Measurements from ENCODE around the gene LRRC42. TPM values are rescaled to one million over a fixed set of nuclear protein-coding genes. Genes with fewer than 3 reads are reported as not detected.
"Not testable (repeated sequence)": the region's sequence is repeated elsewhere in the genome, so short reads cannot be mapped to it uniquely, and the experiment has no call there.

The LRRC42 gene
- total RNA-seq, 1 experiment from 2014 or later: 78.7 TPM

GRCh38 chr1:53992085-53992874, 46.1 kb downstream of the LRRC42 start:
- H3K4me2 ChIP-seq: no peak overlapping the region
- no peak overlapping the region for H3K27ac ChIP-seq
- TF ChIP-seq CTCF (conservative IDR thresholded peaks at IDR 0.05): peak; percentile 62
- TF ChIP-seq EZH2 (IDR thresholded peaks at IDR 0.05; ENCODE audit: low read depth): no peak
- no TSS peak for BruUV-seq (replicated peaks)
- no peaks in the 10 kb centered on the region for H3K27me3 ChIP-seq (ENCODE audit: insufficient read depth, low read depth)
- intact Hi-C loops (cut with micrococcal nuclease; ENCODE audit: unreplicated experiment): no loop called here
- H2AFZ ChIP-seq: no peak overlapping the region
- H3K36me3 ChIP-seq (ENCODE audit: low read depth): no peaks in the 10 kb centered on the region
- DNase-seq: peak in 1 of 2 experiments; percentile 22
- no peaks in the 10 kb centered on the region for H3K9me2 ChIP-seq (ENCODE audit: insufficient read depth)
- H3K4me1 ChIP-seq (replicated peaks; ENCODE audit: insufficient read depth): no peaks in the 10 kb centered on the region
- ChIA-PET POLR2A (ENCODE audit: unreplicated experiment) (no interaction called here), CTCF (interaction anchor here (0.6 to 1.0 kb wide), 5 partner anchors 50 to 318 kb away, joined by 3 to 7 read pairs (median 3); no protein-coding TSS in a partner anchor)
- no peaks in the 10 kb centered on the region for H4K20me1 ChIP-seq (ENCODE audit: insufficient read depth)
- H3K4me3 ChIP-seq: no peak overlapping the region
- H3K79me2 ChIP-seq (ENCODE audit: low read depth): no peaks in the 10 kb centered on the region
- no peaks in the 10 kb centered on the region for H3F3A ChIP-seq (ENCODE audit: insufficient read depth, low read depth)
- no peaks in the 10 kb centered on the region for H3K9me3 ChIP-seq (ENCODE audit: insufficient read depth, low read depth)

GRCh38 chr1:53994516-53994915, 48.4 kb downstream of the LRRC42 start:
- H3K9me3 ChIP-seq (ENCODE audit: insufficient read depth, low read depth); DNase-seq; H3K27ac ChIP-seq; H3K36me3 ChIP-seq (ENCODE audit: low read depth); POLR2A ChIA-PET (ENCODE audit: unreplicated experiment); H3K4me3 ChIP-seq; intact Hi-C loops (cut with micrococcal nuclease; ENCODE audit: unreplicated experiment); H2AFZ ChIP-seq; H4K20me1 ChIP-seq (ENCODE audit: insufficient read depth); H3K9me2 ChIP-seq (ENCODE audit: insufficient read depth); BruUV-seq (replicated peaks); H3K27me3 ChIP-seq (ENCODE audit: insufficient read depth, low read depth); H3F3A ChIP-seq (ENCODE audit: insufficient read depth, low read depth); H3K79me2 ChIP-seq (ENCODE audit: low read depth); H3K4me1 ChIP-seq (replicated peaks; ENCODE audit: insufficient read depth); H3K4me2 ChIP-seq; CTCF ChIA-PET: not testable (repeated sequence)

GRCh38 chr1:53995683-53996082, 49.5 kb downstream of the LRRC42 start:
- Histone ChIP-seq H3K4me3 (no peak overlapping the region), H3K27me3 (ENCODE audit: insufficient read depth, low read depth) (no peaks in the 10 kb centered on the region), H2AFZ (no peak overlapping the region), H3F3A (ENCODE audit: insufficient read depth, low read depth) (no peaks in the 10 kb centered on the region), H3K9me3 (ENCODE audit: insufficient read depth, low read depth) (no peaks in the 10 kb centered on the region), H4K20me1 (ENCODE audit: insufficient read depth) (no peaks in the 10 kb centered on the region), H3K4me1 (replicated peaks; ENCODE audit: insufficient read depth) (no peaks in the 10 kb centered on the region), H3K4me2 (no peak overlapping the region), H3K9me2 (ENCODE audit: insufficient read depth) (no peaks in the 10 kb centered on the region), H3K27ac (no peak overlapping the region), H3K36me3 (ENCODE audit: low read depth) (no peaks in the 10 kb centered on the region), H3K79me2 (ENCODE audit: low read depth) (no peaks in the 10 kb centered on the region)
- no peak for DNase-seq
- TF ChIP-seq CTCF (conservative IDR thresholded peaks at IDR 0.05) (no peak), EZH2 (IDR thresholded peaks at IDR 0.05; ENCODE audit: low read depth) (no peak)
- no TSS peak for BruUV-seq (replicated peaks)
- ChIA-PET POLR2A (ENCODE audit: unreplicated experiment) (no interaction called here), CTCF (no interaction called here)
- intact Hi-C loops (cut with micrococcal nuclease; ENCODE audit: unreplicated experiment): no loop called here

GRCh38 chr1:53998223-53998622, 52.1 kb downstream of the LRRC42 start:
- no peak overlapping the region for H2AFZ ChIP-seq
- no peaks in the 10 kb centered on the region for H3K27me3 ChIP-seq (ENCODE audit: insufficient read depth, low read depth)
- DNase-seq: no peak
- H3K4me2 ChIP-seq: no peak overlapping the region
- ChIA-PET POLR2A (ENCODE audit: unreplicated experiment) (no interaction called here), CTCF (no interaction called here)
- intact Hi-C loops (cut with micrococcal nuclease; ENCODE audit: unreplicated experiment): no loop called here
- no peaks in the 10 kb centered on the region for H3K9me2 ChIP-seq (ENCODE audit: insufficient read depth)
- no peaks in the 10 kb centered on the region for H3F3A ChIP-seq (ENCODE audit: insufficient read depth, low read depth)
- no peak overlapping the region for H3K4me3 ChIP-seq
- no peaks in the 10 kb centered on the region for H3K4me1 ChIP-seq (replicated peaks; ENCODE audit: insufficient read depth)
- BruUV-seq (replicated peaks): no TSS peak
- H3K36me3 ChIP-seq (ENCODE audit: low read depth): no peaks in the 10 kb centered on the region
- H3K27ac ChIP-seq: no peak overlapping the region
- no peaks in the 10 kb centered on the region for H4K20me1 ChIP-seq (ENCODE audit: insufficient read depth)
- H3K79me2 ChIP-seq (ENCODE audit: low read depth): no peaks in the 10 kb centered on the region
- no peak for TF ChIP-seq CTCF (conservative IDR thresholded peaks at IDR 0.05)
- TF ChIP-seq EZH2 (IDR thresholded peaks at IDR 0.05; ENCODE audit: low read depth): no peak
- no peaks in the 10 kb centered on the region for H3K9me3 ChIP-seq (ENCODE audit: insufficient read depth, low read depth)

Measured in PC-9 (cell line).